Left lung (tissue), 10 donors: ENCODE results near the gene ETNK2. TPM values are rescaled to one million over a fixed set of nuclear protein-coding genes. Genes with fewer than 3 reads are reported as not detected.

Source experiments
- ATAC-seq: fragments of 200-7000 bp; cut with Tn5 transposase; one replicate; pipeline ENCODE4 v1.9.1; 2020; ENCODE audit warnings: moderate library complexity
- DNase-seq, 4 donors: peaks; one replicate each; pipeline ENCODE4 v3.0.0-alpha.2; 2013 to 2020
- H3K27ac ChIP-seq, 2 donors: fragments of 200-600 bp; sonication (generic) in 1 of 2; one replicate each; pipeline versions ENCODE4 v1.5.0 to v1.8.0; 2020 to 2021
- H3K27me3 ChIP-seq, 2 donors: fragments of 200-600 bp; sonication (generic) in 1 of 2; one replicate each; pipeline versions ENCODE4 v1.5.0 to v1.8.0; 2020 to 2021
- H3K36me3 ChIP-seq, 2 donors: fragments of 200-600 bp; sonication (generic) in 1 of 2; one replicate each; pipeline versions ENCODE4 v1.5.0 to v1.8.0; 2020 to 2021
- H3K4me1 ChIP-seq, 2 donors: fragments of 200-600 bp; one replicate each; pipeline ENCODE4 v1.8.0; 2021
- H3K4me3 ChIP-seq, 2 donors: fragments of 200-600 bp; sonication (generic) in 1 of 2; one replicate each; pipeline versions ENCODE4 v1.5.0 to v1.8.0; 2020 to 2021; ENCODE audit warnings: mild to moderate bottlenecking in 1 of 2
- H3K9me3 ChIP-seq, 2 donors: fragments of 200-600 bp; sonication (generic) in 1 of 2; one replicate each; pipeline versions ENCODE4 v1.5.0 to v1.8.0; 2020 to 2021
- CTCF ChIP-seq, 2 donors: fragments of 200-600 bp; sonication (generic) in 1 of 2; IDR thresholded peaks; one replicate each; pipeline versions ENCODE4 v1.5.0 to v1.8.0; 2021; ENCODE audit warnings: antibody characterized with exemption in 2 of 2
- intact Hi-C, 2 donors: fragments of 100-400 bp; cut with DNase I; formaldehyde crosslinking; loops; one replicate each; pipeline versions ENCODE4 v1.11.2 to v1.14.2; 2022
- polyA plus RNA-seq, 6 donors: library from polyadenylated mRNA; unstranded; fragments of 120-200 nt; gene quantifications; one replicate each; pipeline ENCODE4 v1.2.1, GENCODE V29; 2013; ENCODE audit not compliant: insufficient read length in 6 of 6
- total RNA-seq, 2 donors: library from RNA; stranded (reverse); fragmentation: NEBNext Ultra II Directional; extraction: Animal tissue kit (Norgen Biotek cat#: 25700); gene quantifications; one replicate each; pipeline ENCODE4 v1.2.1, GENCODE V29; 2021
- donor health status: DM: no; HTN: yes; CAD: no.
- donor health status: DM: no; HTN: no; CAD: no.

The ETNK2 gene
- total and polyA plus RNA-seq, 8 donors, result 2.6 to 13.2 (median 10.2) TPM

GRCh38 chr1:204126956-204127355 lies 24.9 kb downstream of the ETNK2 start:
- intact Hi-C loops, result loop anchor here (5.0 to 10.0 kb wide), 3 partner anchors 52 to 255 kb away; partner anchors contain the start of gene SOX13 (in 1 of the 2)
- TF ChIP-seq CTCF (IDR thresholded peaks at IDR 0.05), result no peak
- ATAC-seq (no peak), DNase-seq (no peak)
- Histone ChIP-seq H3K27me3 (no peaks in the 10 kb centered on the region), H3K9me3 (no peaks in the 10 kb centered on the region), H3K4me3 (no peak overlapping the region), H3K4me1 (peaks cover 6 to 32% of the 10 kb centered on the region in 2 donors), H3K27ac (peak overlapping the region in 1 of 2 donors; percentile 18), H3K36me3 (peaks cover 0 to 43% of the 10 kb centered on the region in 2 donors)

- intact Hi-C loops, result loop anchor here (5.0 to 10.0 kb wide), 3 partner anchors 52 to 254 kb away; partner anchors contain the start of gene SOX13 (in 1 of the 2)
- no peak overlapping the region for H3K4me3 ChIP-seq
- no peaks in the 10 kb centered on the region for H3K27me3 ChIP-seq
- H3K36me3 ChIP-seq, result peaks cover 0 to 48% of the 10 kb centered on the region in 2 donors
- ATAC-seq (no peak), DNase-seq (no peak)
- TF ChIP-seq CTCF (IDR thresholded peaks at IDR 0.05), result no peak
- no peaks in the 10 kb centered on the region for H3K9me3 ChIP-seq
- peak overlapping the region in 1 of 2 donors; percentile 18 for H3K27ac ChIP-seq
- peaks cover 6 to 32% of the 10 kb centered on the region in 2 donors for H3K4me1 ChIP-seq
Measured at GRCh38 chr1:204126386-204126785, 25.5 kb downstream of the ETNK2 start.

- Histone ChIP-seq H3K9me3 (no peaks in the 10 kb centered on the region), H3K27ac (no peak overlapping the region), H3K27me3 (no peaks in the 10 kb centered on the region), H3K4me1 (peaks cover 6 to 32% of the 10 kb centered on the region in 2 donors), H3K36me3 (peaks cover 0 to 52% of the 10 kb centered on the region in 2 donors), H3K4me3 (no peak overlapping the region)
- TF ChIP-seq CTCF (IDR thresholded peaks at IDR 0.05), result no peak
- ATAC-seq (no peak), DNase-seq (no peak)
- intact Hi-C loops, result loop anchor here (5.0 to 10.0 kb wide), 3 partner anchors 51 to 254 kb away; partner anchors contain the start of gene SOX13 (in 1 of the 2)
Measured at GRCh38 chr1:204125759-204126351, 26.0 kb downstream of the ETNK2 start.

GRCh38 chr1:204124639-204125038 lies 27.2 kb downstream of the ETNK2 start:
- DNase-seq (no peak), ATAC-seq (no peak)
- peaks cover 0 to 59% of the 10 kb centered on the region in 2 donors for H3K36me3 ChIP-seq
- H3K4me1 ChIP-seq, result peaks cover 6 to 32% of the 10 kb centered on the region in 2 donors
- no peaks in the 10 kb centered on the region for H3K9me3 ChIP-seq
- no peak for TF ChIP-seq CTCF (IDR thresholded peaks at IDR 0.05)
- H3K27ac ChIP-seq, result no peak overlapping the region
- intact Hi-C loops, result loop anchor here (5.0 to 10.0 kb wide), 3 partner anchors 50 to 252 kb away; partner anchors contain the start of gene SOX13 (in 1 of the 2)
- no peaks in the 10 kb centered on the region for H3K27me3 ChIP-seq
- H3K4me3 ChIP-seq, result no peak overlapping the region

GRCh38 chr1:204123376-204123775 lies 28.5 kb downstream of the ETNK2 start:
- Histone ChIP-seq H3K4me1 (peaks cover 0 to 20% of the 10 kb centered on the region in 2 donors), H3K27me3 (no peaks in the 10 kb centered on the region), H3K9me3 (no peaks in the 10 kb centered on the region), H3K36me3 (peaks cover 0 to 68% of the 10 kb centered on the region in 2 donors), H3K4me3 (no peak overlapping the region), H3K27ac (peak overlapping the region in 1 of 2 donors; percentile 18)
- intact Hi-C loops, result loop anchor here (10.0 kb wide), 2 partner anchors 49 to 249 kb away; partner anchors contain the start of gene SOX13 (in 1 of the 2)
- peak in 1 of 2 donors; percentile 32 for TF ChIP-seq CTCF (IDR thresholded peaks at IDR 0.05)
- DNase-seq (no peak), ATAC-seq (peak; percentile 27)
